GM12864 (cell line): ENCODE measurements around the gene MAN1B1.

ENCODE experiments used
- DNase-seq: peaks from one replicate; pipeline ENCODE4 v3.0.0-alpha.2; 2011; ENCODE audit warnings: low read depth
- H3K4me3 ChIP-seq: 2 replicates; pipeline ENCODE4 v1.5.1; 2011; ENCODE audit warnings: mild to moderate bottlenecking, low read depth, low read length, control low read depth
- CTCF ChIP-seq: IDR thresholded peaks from 2 replicates; pipeline ENCODE4 v1.5.1; 2011; ENCODE audit warnings: low read depth, mild to moderate bottlenecking, moderate library complexity, low read length, control low read depth, inconsistent platforms; ENCODE audit errors: missing control alignments

Gene MAN1B1

GRCh38 chr9:137083394-137084004, 3.3 kb upstream of the MAN1B1 start:
- DNase-seq = no peak
- no peak overlapping the region for H3K4me3 ChIP-seq

GRCh38 chr9:137084526-137084925, 2.3 kb upstream of the MAN1B1 start:
- no peak for DNase-seq
- TF ChIP-seq CTCF = no peak
- H3K4me3 ChIP-seq = no peak overlapping the region

More at GRCh38 chr9:137083394-137084004, 3.3 kb upstream of the MAN1B1 start:
- TF ChIP-seq CTCF = no peak

GRCh38 chr9:137085920-137086530, 760 bp upstream of the MAN1B1 start:
- H3K4me3 ChIP-seq = peak overlapping the region; percentile 87
- no peak for DNase-seq

GRCh38 chr9:137087409-137087925, 682 bp downstream of the MAN1B1 start:
- peak overlapping the region; percentile 84 for H3K4me3 ChIP-seq
- DNase-seq = no peak
- no peak for TF ChIP-seq CTCF

More at GRCh38 chr9:137085920-137086530, 760 bp upstream of the MAN1B1 start:
- TF ChIP-seq CTCF = no peak

- TF ChIP-seq CTCF = no peak
- H3K4me3 ChIP-seq = no peak overlapping the region
- no peak for DNase-seq
These were observed 1.3 kb downstream of the MAN1B1 start for GRCh38 chr9:137088121-137088520.

- no peak overlapping the region for H3K4me3 ChIP-seq
- DNase-seq = no peak
- no peak for TF ChIP-seq CTCF
These were observed 2.6 kb downstream of the MAN1B1 start for GRCh38 chr9:137089232-137089947.
